ENCODE results near the gene MINAR2.
A peak's percentile ranks its signal among the peaks of the same experiment; 100 is the strongest.

MINAR2 gene, protein sequence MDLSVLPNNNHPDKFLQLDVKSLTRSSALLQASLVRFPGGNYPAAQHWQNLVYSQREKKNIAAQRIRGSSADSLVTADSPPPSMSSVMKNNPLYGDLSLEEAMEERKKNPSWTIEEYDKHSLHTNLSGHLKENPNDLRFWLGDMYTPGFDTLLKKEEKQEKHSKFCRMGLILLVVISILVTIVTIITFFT

DNA sequence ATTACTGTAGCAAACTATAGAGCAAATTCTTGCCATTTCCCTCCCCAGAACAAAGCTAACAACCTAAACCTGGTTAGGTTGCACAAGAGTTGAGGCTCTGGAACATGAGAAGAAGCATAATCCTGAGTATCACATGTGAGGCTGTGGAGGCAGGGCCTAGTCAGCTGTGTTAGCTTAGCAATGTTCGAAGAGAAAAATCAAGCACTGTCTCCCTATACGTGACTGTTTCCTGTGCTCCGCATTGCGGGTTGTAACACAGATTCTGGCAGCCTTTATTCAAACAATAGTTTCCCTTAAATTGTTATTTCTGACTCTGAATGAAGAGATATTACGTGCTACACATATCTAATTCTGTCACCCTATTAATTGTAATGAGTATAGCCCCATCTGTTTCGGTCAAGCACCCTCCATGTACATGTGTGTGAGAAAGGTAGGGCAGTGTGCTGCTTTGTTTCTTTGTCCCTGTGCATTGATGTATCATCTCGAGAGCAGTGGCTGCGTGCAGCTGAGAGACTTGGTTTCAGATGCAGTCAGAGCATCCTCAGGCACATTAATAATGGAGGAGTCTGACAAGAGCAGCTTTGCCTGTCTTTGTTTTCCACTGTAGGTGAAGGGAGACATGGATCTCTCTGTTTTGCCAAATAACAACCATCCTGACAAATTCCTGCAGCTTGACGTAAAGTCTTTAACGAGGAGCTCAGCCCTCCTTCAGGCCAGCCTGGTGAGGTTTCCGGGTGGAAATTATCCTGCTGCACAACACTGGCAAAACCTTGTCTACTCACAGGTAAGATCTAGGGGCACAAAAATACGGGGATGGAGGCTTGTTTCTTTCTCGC, at the start of gene MINAR2:
MINAR2 (plus strand) TSS at position 523 of the 836 bp plus-strand sequence; CDS start at position 620, 97 bp downstream.
- DNase-seq, result no peak

DNA sequence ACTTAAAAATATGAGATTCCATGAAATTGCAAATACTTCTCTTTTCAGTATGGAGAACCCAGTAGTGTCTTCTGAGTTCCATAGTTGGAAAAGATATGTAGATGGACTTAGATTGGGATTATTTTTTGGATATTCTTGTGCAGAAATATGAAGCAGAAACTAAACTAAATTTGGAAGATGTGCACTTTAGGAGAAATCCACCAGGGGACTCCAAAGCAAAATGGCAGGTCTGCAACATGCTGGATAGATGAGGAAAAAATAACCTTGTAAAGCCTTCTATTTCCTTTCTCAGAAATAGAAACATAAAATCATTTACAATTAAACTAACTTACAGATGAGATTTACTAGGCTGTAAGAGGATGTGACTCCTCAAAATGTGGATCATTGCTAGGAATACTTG, 49.2 kb upstream of the MINAR2 start:
- no peak for DNase-seq

DNA sequence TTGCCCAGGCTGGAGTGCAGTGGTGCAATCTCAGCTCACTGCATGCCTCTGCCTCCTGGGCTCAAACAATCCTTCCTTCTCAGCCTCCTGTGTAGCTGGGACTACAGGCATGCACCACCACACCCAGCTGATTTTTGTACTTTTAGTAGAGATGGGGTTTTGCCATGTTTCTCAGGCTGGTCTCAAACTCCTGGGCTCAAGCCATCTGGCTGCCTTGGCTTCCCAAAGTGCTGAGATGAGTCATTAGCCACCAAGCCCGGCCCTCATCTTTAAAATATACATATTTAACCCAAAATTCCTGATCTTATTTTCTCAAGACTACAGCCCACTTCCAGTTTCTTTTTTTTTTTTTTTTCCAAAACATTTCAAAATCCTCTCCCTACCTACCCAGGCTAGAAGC, 31.7 kb upstream of the MINAR2 start:
- no peak for DNase-seq

DNA sequence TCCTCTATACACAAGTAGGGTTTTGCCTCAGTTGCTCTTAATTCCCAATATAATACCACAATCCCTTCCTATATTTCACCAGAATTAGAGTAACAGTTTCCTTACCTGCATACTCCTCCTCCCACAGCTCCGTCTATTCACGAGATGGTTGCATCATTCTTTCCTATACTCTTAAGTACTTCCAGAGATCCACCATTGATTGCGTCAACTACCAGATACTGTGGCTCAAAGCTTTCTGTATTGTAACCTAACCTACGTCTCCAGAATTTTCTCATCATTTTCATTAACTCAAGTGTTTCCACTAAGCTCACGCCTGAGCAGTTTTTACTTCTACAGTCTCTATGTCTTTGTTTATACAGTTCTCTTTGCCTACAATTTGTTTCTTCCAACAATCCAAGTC, 31.2 kb upstream of the MINAR2 start:
- DNase-seq, result no peak

DNA sequence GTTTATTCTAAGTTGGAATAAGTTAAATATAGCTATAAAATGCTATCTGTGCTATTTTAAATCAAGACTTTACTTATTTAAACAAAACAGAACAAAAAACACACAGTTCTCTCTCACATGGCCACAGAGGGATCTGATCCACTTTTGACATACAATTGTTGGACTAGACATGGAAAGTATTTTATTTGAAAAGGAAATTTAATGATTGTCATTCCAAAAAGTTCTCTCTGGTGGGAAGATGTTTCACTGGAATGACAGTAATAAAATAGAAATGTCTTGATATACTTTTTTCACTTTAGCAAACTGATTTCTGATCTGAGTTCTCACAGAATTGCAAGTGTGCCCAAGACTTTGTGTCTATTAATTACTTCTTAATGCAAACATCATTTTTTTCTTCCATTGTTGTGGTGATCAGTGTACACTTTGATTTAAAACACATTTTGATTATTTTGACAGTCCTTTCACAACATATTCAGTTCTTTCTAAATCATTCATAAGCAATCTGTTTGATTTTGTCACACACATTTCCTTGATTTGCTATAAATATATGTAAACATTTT, 30.1 kb upstream of the MINAR2 start:
- DNase-seq, result no peak

DNA sequence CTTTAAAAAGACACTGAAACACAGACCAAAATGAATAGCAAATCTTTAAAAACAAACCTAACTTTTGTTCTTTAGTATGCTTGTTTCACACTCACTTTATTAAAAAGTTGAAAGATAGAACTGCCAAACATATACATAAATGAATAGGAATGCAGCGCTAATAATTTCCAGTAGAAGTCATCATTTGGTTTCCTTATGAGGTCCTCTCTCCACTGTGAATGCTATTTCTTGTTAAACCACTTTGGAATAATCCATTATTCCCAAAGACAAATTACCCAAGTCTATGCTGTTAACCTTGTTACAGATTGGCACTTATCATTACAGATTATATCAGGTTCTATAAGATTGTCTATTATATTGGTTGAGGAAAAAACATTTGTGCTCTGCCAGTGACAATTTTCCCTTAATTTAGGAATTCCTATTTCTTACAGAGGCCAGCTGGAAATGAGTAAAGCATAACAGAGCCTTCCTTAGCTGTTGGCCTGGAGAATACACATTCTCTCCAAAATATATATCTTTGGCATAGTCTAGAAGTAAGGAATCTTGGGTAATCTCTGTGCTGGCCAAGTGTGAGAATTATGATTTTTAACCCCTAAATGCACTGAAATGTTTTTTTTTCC, 29.3 kb upstream of the MINAR2 start:
- no peak for DNase-seq

DNA sequence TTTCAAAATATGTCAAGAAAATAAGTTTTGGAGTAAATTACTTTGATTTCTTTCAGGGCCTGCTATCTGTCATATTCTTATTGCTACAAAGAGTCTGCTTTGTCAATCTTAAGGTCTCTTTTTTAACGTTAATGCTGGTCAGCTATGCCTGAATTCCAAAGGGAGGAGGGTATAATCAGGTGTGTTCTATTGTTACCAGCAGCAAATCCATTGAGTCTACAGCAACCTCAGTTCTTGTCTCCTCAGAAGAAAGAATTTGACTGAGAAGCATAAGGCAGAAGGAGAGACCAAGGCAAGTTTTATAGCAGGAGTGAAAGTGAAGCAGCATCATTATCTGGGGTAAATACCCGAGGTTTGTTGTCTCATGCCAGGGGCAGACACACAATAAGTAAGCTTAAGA, 23.7 kb upstream of the MINAR2 start:
- DNase-seq, result no peak

DNA sequence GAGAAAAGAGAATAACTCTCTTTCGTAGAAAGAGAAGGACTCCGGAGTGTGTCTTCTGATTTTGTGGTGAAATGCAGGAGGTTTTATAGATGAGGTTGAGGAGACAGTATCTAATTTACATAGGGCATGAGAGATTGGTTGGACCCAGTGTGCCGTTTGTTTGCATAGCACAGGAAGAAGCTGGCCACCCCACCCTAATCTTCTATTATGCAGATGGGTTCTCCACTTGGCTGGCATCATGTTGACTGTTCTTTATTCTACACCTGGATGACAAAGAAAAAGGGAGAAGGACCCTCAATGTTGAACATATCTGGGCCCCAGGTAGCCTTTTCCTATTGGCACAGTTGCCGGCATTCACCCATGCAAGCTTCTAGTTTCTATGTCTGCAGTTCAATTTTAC, 23.2 kb upstream of the MINAR2 start:
- DNase-seq, result no peak

DNA sequence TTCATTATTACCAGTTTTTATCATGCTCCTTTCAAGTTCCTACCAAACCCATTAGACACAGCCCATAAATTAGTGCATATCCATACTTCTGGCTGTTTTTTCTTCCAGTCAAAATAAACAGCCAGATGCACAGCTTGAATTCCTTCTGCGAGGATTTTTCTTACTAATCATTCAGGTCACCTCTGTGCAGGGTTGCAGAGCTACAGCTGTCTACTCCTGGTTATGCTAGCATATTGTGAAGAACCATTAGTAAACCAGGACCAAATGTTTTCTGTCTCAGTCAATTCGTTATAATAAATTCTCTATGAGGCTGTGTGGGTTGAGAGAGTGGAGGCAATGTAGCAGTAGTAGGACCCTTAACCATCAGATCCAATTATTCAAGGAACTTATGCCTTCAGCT, 8.1 kb upstream of the MINAR2 start:
- DNase-seq, result no peak

DNA sequence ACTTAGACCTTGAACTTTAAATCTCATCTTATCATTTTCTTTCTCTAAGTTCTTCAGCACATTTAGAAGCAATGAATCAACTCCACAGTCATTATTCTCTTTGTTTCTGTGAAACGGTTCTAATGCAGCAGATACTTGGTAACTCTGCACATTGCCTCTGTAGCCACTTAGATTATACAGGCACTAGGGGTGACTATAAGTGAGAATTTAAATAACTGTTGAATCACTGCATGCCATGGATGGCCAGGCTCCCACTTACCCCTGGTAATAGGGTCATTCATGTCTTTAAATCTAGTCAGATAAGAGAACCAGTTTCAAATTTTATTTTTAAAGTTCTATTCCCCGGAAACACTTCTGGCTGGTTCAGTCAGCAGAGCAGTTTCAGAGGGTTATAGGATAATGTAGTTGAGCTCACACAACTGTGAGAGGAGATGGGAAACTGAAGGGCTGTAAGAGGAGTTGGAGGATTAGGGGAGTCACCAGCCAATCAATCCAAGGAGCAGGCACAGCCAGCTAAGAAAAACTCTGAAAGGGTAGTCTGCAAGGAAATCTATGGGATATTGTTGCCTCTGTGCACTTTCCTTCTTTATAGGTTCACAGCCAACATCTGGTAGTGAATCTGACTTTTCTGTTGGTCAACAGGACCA, 4.2 kb upstream of the MINAR2 start:
- DNase-seq, result no peak

DNA sequence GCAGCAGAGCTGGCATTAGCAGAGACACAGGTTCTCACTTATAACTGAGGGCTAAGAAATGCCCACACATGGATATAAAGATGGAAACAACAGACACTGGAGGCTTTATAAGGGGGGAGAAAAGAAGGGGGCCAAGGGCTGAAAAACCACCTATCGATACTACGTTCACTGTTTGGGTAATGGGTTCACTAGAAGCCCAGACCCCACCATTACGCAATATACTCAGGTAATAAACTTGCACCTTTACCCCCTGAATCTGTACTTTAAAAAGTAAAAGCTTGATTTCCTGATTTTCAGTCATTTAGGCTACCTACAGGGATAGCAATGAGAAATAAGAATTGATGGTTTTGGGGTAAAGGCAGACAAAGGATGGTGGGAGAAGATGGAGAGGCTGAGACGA, 1.9 kb upstream of the MINAR2 start:
- DNase-seq, result no peak

DNA sequence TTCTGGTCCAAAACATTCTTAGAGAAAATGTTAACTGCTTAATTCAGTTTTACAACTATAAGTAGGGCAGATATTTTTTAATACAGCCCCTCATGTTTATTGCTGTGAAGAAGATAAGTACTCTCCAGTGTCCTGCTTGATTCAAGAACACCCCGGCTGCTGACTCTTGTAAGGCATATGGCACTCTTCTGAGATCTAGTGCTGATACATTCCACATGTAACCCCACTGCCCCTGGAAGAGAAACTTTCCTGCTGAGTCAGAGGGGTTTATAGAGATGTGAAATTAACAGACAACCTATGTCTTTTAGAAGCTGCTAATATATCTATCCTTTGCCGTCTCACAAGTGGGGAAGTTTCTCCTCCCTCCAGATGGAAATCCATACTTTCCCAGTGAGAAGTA, 1.0 kb upstream of the MINAR2 start:
- DNase-seq, result no peak

DNA sequence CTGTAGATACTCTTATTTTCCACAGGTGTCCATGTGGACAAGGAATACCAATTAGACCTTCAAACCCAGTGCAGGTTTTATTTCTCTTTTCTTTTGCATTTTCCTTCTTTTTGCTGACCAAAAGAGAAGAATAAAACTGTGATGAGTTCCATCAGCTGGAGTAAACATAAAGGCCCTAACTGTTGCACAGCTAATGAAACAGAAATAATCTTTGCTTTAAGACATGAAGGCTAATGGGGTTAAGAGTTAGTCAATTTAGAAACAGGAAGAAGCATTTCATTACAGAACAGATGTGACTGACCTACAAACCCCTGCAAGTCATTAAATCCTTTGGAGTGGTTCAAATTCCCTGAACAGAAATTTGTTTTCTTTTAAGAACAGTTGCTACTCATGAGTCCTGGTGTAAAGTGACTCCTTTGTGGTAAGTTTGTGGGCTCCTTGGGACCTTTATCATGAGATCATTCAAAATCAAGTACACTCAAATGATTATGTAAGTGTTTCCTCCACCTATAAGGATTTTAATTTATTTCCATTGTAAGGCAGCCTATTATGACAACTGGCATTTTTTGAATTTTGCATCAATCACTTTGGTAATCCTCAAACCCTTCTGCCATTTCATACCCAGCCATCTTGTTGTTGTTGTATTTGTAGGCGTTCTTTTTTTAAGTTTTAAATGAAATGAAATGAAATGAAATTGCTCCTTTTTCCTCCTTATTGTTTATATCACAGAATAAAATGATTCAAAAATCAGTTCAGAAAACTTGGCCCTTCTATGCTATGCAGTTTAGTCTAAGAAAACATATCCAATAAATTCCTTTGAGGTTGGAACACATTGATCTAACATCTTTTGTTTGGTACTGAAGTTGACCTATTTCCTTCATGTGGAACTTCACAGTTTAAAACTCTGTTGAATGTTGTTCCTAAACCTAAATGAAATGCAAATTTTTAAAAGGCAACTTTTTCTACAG, 1.3 kb downstream of the MINAR2 start:
- no peak for DNase-seq

DNA sequence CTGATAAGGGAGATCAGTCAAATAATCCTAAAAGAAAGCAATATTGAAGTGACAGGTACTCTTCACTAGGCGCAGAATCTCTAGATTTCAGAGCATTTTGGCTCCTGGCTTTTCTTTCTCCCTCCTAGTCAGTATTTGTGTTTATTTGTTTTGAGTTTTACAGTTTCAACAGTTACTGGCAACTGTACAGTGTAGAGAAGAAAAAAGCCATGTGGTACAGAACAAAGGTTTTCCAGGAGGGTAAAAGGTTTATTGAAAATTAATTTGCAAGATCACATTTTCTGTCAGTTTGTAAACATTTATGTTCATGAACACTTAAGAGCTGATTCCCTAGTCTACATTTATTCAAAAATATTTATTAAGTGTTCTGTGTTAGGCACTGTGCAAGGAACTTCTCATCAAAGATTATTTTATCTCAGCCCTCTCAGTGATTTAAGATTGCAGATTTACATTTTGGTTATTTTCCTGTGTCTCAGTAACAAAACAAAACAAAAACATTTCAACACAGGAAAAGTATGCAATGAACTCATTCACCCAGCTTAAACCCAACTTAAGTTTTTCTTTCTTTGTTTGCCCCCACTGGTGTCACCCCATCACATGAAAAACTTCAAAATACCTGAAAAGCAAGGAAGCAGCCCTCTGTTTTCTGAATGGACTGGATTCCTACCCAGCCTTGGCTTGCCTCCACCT, 12.9 kb downstream of the MINAR2 start:
- DNase-seq, result no peak

DNA sequence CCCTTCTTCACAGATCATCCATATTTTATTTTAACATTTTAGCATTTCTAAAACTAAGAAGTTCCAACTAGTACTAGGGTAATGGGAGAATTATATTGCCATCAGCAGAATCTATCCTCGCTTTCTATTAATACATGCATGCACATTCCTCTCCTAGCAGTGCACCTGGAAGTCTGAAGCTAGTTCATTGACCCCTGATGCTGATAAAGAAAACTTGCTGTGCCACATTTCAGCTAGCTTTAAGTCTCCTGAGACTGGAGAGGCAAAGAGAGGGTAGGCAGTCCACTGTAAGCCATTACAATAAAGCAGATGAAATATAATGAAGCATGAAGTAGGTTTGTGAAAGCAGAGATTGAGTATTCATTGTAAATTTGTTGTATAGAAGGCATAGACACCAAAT, 15.8 kb downstream of the MINAR2 start:
- no peak for DNase-seq

DNA sequence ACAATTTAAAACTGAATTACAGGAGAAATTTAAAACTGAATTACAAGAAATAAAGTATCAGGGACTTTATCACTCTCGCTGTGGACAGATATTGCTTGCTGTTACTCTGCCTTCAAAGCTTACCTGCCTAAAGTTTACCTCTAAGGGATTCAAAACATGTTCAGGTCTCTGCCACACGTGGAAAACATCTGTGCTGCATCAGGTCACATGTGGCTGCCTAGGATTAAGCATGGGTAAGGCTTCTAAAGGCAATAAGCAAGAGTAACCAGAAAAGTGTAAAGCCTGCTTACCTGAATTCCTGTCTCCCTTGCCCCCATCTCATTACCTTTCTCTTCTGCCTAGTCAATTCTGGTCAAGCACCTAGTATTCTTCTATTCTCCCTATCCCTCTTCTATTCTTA, 18.9 kb downstream of the MINAR2 start:
- no peak for DNase-seq

DNA sequence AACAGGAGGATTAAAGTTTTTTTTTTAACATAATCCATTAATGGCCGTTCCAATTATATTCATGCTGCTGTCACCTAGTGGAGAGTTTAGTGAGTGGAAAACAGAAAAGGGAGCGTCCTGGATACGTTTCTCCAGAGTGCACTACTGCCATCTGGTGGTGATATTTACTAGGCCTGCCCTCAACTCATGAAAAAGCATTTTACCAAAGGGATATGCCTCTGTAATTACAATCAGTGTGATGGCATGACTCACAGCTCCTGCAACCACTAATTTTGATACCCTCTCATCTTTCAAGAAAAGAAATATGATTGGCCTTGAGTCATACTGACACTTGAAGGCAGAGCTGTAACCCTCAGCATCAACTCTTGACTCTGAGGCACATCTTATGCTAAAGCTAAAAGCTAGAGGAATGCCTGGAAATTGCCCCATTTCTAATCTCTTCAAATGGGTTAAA, 20.1 kb downstream of the MINAR2 start:
- peak; percentile 4 for DNase-seq

DNA sequence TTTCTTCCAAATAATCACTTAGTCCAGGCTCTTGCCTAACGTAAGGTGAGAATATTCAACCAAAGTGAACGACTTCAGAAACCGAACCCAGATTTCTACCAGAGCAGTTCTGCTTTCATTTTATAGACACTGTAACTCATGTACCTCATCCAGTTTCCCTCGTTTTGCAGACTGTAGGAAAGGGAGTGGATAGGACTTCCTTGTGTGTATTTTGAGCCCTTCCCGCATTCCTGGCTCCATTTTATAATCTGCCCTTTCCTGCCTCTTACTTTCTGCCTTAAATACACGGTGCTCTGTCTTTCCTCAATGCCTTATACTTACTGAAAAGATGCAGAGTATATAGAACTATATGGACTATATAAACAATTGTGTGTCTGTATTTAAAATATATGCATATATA, 20.8 kb downstream of the MINAR2 start:
- DNase-seq, result no peak

DNA sequence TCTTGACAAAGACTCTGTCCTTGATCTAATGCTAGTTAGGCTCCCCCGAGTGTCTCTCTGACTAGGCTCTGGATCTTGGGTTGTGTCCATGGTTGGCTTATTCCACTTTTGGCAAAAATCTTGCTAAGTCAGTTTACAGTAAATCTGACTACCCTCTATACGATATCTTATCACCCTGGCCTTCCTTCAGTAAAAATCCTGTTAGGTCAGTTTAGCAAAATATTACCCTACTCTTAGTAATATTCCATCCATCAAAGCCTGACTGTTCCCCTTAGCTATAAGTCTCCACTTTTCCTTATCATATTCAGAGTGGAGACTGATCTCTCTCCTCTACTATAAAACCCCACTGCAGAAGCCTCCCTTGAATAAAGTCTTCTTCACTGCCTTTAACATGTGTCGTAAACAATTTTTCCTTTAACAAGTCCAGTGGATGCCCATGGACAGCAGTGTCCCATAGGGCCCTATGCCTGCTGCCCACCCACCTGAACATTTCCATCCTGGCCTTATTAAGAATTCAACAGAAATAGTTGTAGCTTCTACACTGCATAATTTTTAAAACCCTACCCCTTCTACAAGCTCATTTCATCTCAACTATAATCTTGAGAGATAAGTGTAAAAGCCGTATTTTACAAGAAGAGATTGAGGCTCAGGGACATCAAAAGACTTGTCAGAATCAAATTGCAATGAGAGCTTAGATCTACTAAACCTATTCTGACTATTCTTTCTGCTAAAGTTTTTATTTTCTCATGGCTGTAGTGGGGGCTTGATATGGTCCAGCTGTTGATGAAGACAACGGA, 22.3 kb downstream of the MINAR2 start:
- DNase-seq, result no peak

DNA sequence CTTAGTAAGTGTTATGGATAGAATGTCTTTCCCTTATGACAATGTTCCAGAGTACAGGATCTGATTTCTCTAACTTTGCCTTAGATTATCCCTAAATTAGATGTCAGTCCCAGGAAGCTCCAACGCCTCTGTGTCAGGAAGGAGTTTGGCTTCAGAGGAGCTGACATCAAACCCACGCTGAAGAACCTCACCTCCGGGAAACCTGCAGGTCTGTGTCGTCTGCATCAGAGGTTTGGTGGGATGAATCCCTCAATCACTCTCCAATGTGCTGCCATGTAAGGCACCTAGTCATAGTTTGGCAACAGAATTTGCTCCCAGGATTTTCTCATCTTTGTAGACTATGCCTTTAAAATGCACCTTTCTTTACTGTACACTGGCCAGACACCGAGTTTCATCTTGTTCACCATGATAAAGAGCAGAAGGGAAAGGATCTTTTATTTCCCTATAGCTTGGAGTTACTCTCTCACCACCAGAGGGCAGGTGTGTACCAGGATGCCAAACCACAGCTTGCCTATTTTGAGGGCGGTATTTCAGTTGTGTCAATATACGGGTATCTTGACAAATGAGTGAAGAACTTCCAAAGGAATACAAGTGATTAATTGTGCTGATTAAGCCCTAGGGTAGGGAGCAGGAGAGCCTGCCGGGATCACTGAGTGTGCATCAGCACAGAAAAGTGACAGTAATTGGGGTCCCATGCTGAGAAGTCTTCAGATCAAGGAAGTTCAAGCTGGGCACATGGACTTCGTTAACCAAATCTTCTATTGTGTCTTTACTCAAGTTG, 23.4 kb downstream of the MINAR2 start:
- DNase-seq, result no peak

Measured in NCI-H1417 treated with DMSO at 0.1 percent for 48 hours (cell line).